BJ (cell line): Measurements from ENCODE around the gene S1PR3. TPM values are rescaled to one million over a fixed set of nuclear protein-coding genes. Genes with fewer than 3 reads are reported as not detected.

Source experiments
- CTCF ChIA-PET: fragments of 350-600 bp; formaldehyde crosslinking; extraction: SDS; loops from one replicate; lab custom pipeline; 2021; ENCODE audit warnings: antibody characterized with exemption, inconsistent platforms; lab: Yijun Ruan, JAX
- POLR2A ChIA-PET: fragments of 300-600 bp; sonication (Branson Sonifier 250); formaldehyde crosslinking; extraction: SDS; loops from one replicate; lab custom pipeline; 2021; ENCODE audit warnings: antibody characterized with exemption; lab: Charles Lee
- DNase-seq: peaks from one replicate; pipeline ENCODE4 v3.0.0-alpha.2; 2011; ENCODE audit warnings: low read depth
- H3K27me3 ChIP-seq: 2 replicates; pipeline ENCODE4 v1.6.0; 2011; ENCODE audit warnings: low read length; ENCODE audit not compliant: control insufficient read depth, insufficient read depth
- H3K36me3 ChIP-seq: 2 replicates; pipeline ENCODE4 v1.5.1; 2011; ENCODE audit warnings: low read length; ENCODE audit not compliant: control insufficient read depth, insufficient read depth
- H3K4me3 ChIP-seq: 2 replicates; pipeline ENCODE4 v1.5.1; 2011; ENCODE audit warnings: low read depth, mild to moderate bottlenecking, control low read depth, low read length
- polyA plus RNA-seq: library from polyadenylated mRNA; depleted of rRNA; stranded (reverse); fragments of >200 nt; gene quantifications from 2 replicates; pipeline ENCODE4 v1.2.3, GENCODE V29; 2011
- TF ChIP-seq, protein P1 (sequence below): IDR thresholded peaks from 2 replicates; pipeline ENCODE4 v1.5.1; 2011; ENCODE audit warnings: low read depth, mild to moderate bottlenecking, control low read depth, inconsistent platforms, low read length, moderate library complexity; ENCODE audit not compliant: insufficient read depth

The S1PR3 gene
- polyA plus RNA-seq, 1 experiment, result 20.3 TPM

DNA sequence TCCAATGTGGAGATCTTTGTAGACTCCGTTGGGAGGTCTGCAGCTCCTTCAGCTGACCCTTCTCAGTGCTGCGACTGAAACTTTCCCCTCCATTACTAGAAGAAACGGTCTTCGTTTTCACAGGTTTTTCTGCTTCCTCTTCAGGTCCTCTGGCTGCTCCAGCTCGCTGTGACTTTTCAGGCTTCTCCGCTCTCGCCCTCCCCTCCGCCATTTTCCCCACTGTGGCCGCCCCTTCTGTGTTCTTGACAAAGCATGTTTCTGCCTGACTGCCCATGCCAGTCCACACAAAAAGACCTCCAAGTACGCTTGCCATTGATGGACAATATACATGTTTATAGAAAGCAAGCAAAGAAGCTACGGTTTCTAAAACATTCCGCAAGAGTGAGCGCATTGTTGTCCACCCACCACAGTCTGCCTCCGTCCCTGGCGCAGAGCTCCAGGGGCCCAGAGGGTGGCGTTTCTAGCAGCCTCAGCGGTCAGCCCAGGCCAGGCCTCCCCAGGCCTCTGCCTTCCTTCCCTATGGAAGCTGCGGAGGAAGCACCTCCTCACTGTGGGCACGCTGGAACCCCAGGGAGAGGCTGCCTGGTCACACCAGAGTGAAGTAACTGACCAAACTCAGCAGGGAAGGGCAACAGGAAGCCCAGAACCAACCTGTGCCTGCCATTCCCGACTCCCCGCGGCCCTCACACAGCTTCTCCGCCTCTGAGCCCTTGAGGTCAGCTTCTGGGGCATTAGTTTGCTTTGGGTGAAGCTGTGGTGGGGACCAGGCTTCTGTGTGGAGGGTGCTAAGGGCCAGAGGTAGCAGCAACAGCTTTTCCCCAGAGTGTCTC is 19.9 kb upstream of the S1PR3 start:
- TF ChIP-seq, protein P1, sequence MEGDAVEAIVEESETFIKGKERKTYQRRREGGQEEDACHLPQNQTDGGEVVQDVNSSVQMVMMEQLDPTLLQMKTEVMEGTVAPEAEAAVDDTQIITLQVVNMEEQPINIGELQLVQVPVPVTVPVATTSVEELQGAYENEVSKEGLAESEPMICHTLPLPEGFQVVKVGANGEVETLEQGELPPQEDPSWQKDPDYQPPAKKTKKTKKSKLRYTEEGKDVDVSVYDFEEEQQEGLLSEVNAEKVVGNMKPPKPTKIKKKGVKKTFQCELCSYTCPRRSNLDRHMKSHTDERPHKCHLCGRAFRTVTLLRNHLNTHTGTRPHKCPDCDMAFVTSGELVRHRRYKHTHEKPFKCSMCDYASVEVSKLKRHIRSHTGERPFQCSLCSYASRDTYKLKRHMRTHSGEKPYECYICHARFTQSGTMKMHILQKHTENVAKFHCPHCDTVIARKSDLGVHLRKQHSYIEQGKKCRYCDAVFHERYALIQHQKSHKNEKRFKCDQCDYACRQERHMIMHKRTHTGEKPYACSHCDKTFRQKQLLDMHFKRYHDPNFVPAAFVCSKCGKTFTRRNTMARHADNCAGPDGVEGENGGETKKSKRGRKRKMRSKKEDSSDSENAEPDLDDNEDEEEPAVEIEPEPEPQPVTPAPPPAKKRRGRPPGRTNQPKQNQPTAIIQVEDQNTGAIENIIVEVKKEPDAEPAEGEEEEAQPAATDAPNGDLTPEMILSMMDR, result no peak
- POLR2A ChIA-PET, result no interaction called here
- no peak overlapping the region for H3K4me3 ChIP-seq
- peaks cover 1% of the 10 kb centered on the region for H3K27me3 ChIP-seq
- DNase-seq, result no peak
- H3K36me3 ChIP-seq, result no peaks in the 10 kb centered on the region
- CTCF ChIA-PET, result no interaction called here

DNA sequence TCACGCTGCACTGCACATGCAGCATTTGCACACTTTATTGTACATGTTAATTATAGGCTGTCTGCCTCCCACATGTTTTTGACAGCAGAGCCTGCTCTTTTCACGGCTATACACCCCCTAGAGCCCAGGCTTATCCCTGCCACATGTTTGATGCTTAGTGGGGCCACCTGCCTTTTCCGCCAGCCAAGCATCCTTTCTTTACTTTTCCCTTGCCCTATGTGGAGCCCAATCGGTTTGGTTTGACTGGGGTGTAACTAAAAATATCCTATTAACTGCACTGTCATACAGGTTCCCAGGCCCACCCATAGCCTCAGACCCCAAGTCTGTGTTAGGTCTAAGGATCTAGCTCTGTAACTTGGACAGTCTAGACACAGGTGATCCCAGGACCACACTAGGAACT is 18.9 kb upstream of the S1PR3 start:
- Histone ChIP-seq H3K27me3 (no peaks in the 10 kb centered on the region; the same call in none of the 2 replicates), H3K36me3 (no peaks in the 10 kb centered on the region), H3K4me3 (no peak overlapping the region)
- TF ChIP-seq, protein P1, result no peak
- CTCF ChIA-PET, result no interaction called here
- DNase-seq, result no peak
- POLR2A ChIA-PET, result no interaction called here

GRCh38 chr9:88973281-88974045 is 17.8 kb upstream of the S1PR3 start:
- ChIA-PET POLR2A (no interaction called here), CTCF (no interaction called here)
- DNase-seq, result no peak
- Histone ChIP-seq H3K27me3 (no peaks in the 10 kb centered on the region; the same call in 1 of the 2 replicates), H3K4me3 (no peak overlapping the region), H3K36me3 (no peaks in the 10 kb centered on the region)
- TF ChIP-seq, protein P1, result no peak

DNA sequence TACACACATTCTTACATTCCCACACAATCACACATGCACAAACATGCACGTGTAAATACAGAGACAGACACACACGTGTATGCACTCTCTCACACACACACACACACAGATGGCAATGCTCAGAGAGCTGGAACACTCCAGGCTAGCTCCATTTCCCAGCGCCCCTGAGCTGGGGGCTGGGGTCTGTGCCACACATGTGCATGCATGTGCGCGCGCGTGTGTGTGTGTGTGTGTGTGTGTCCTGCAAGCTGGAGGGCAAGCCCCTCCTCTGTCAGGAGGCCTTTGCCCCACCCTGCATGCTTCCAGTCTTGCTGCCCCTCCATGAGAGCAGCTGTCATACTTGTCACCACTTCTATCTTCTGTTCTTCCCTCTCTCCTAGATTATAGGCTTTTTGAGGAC is 16.6 kb upstream of the S1PR3 start:
- no peak overlapping the region for H3K4me3 ChIP-seq
- CTCF ChIA-PET, result no interaction called here
- TF ChIP-seq, protein P1, result no peak
- POLR2A ChIA-PET, result no interaction called here
- H3K36me3 ChIP-seq, result no peaks in the 10 kb centered on the region
- H3K27me3 ChIP-seq, result no peaks in the 10 kb centered on the region; the same call in 1 of the 2 replicates
- no peak for DNase-seq
